ENCODE results near the gene HSPA1A. TPM values are rescaled to one million over a fixed set of nuclear protein-coding genes. Genes with fewer than 3 reads are reported as not detected.
"Not testable (repeated sequence)": the region's sequence is repeated elsewhere in the genome, so short reads cannot be mapped to it uniquely, and the experiment has no call there.

The HSPA1A gene
- total and polyA plus RNA-seq, 7 donors = 37.1 to 940 (median 242) TPM

DNA sequence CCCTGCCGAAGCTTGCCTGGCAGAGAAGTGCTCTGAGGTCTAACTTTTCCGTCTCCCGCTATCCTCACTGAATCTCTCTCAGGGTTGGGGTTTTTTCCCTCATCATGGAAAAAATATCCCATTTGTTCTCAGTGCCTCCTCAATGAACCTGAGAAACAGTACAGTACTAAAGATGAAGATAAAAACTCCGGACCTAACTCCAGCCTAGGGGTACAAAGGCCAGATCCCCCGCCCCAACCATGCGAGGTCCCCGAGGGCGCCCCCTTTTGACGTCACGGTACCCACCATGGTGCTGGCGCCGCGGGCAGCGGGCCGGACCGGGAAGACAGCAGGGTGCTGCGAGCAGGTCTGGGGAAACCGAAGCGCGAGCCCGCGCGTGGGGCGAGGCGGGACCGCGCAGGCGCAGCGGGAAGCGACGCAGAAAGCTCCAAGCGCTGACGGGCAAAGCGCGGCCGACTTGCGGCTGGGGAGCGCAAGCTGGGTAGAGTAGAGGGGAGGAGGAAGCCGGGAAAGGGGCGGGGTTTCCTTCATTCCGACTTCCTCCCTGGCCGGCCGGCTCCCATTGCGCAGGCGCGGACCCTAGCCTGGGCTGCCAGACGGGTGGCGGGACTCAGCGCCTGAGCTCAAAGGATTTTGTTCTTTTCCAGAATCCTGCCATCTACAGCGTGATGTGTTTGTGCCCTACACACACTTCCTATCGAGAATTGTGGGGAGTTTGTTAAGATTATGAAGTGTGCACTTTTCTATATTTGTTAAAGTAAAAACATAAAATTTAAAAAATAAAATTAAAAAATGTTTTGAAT, 8.7 kb upstream of the HSPA1A start, which contains the start of gene LSM2:
Gene LSM2 (minus strand): TSS at position 497 of the 803 bp plus-strand sequence. CDS start 209 bp downstream, at position 288.
- DNase-seq (peak; percentile 98 to 99), ATAC-seq (peak; percentile 98 to 99 (median 98))
- Histone ChIP-seq H3K36me3 (ENCODE audit: insufficient read depth in 1 of 2, low read depth in 1 of 2) (peaks cover 0 to 35% of the 10 kb centered on the region in 2 donors), H3K9me3 (no peaks in the 10 kb centered on the region), H3K27me3 (ENCODE audit: insufficient read depth in 3 of 3, low read length in 2 of 3) (no peaks in the 10 kb centered on the region), H3K4me1 (peaks cover 13% of the 10 kb centered on the region), H3K4me3 (peak within 1 kb of the TSS; percentile 68), H3K27ac (peak within 1 kb of the TSS; percentile 86)
- TF ChIP-seq, protein P1, sequence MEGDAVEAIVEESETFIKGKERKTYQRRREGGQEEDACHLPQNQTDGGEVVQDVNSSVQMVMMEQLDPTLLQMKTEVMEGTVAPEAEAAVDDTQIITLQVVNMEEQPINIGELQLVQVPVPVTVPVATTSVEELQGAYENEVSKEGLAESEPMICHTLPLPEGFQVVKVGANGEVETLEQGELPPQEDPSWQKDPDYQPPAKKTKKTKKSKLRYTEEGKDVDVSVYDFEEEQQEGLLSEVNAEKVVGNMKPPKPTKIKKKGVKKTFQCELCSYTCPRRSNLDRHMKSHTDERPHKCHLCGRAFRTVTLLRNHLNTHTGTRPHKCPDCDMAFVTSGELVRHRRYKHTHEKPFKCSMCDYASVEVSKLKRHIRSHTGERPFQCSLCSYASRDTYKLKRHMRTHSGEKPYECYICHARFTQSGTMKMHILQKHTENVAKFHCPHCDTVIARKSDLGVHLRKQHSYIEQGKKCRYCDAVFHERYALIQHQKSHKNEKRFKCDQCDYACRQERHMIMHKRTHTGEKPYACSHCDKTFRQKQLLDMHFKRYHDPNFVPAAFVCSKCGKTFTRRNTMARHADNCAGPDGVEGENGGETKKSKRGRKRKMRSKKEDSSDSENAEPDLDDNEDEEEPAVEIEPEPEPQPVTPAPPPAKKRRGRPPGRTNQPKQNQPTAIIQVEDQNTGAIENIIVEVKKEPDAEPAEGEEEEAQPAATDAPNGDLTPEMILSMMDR (IDR thresholded peaks at IDR 0.05) = peak; percentile 19
- WGBS, 3 donors = 0 to 1% (median 0%) methylated on average over 49 to 51 of the region's 51 CpGs
- intact Hi-C loops (cut with DNase I) = no loop called here

DNA sequence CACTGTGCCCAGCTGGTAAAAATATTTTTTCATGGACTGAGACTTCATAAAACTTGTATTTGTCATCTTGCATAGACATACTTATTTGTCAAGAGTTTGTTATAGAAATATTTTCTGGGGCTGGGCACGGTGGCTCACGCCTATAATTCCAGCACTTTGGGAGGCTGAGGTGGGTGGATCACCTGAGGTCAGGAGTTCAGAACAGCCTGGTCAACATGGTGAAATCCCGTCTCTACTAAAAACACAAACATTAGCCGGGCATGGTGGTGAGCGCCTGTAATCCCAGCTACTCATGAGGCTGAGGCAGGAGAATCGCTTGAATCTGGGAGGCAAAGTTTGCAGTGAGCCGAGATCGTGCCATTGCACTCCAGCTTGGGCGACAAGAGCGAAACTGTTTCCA, 6.7 kb upstream of the HSPA1A start:
- not testable (repeated sequence) for DNase-seq
- WGBS, 3 donors = 90% methylated on average over 10 of the region's 10 CpGs

DNA sequence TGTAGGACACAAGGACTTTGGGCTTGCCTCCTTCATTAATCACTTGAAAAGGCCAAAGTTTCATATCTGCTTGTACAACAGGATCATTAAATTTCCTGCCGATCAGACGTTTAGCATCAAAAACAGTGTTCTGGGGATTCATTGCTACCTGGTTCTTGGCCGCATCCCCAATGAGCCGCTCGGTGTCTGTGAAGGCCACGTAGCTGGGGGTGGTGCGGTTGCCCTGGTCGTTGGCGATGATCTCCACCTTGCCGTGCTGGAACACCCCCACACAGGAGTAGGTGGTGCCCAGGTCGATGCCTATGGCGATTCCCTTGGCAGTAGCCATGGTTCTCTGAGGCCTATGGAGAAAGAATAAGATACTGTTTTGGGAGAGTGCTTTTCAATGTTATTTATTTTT, 3.7 kb upstream of the HSPA1A start:
- DNase-seq (no peak), ATAC-seq (no peak)
- H3K27me3 ChIP-seq (ENCODE audit: insufficient read depth in 3 of 3, low read length in 2 of 3) = no peaks in the 10 kb centered on the region
- H3K9me3 ChIP-seq = no peaks in the 10 kb centered on the region
- peaks cover 0 to 8% of the 10 kb centered on the region in 2 donors for H3K36me3 ChIP-seq (ENCODE audit: insufficient read depth in 1 of 2, low read depth in 1 of 2)
- intact Hi-C loops (cut with DNase I) = loop anchor here in 1 of 2 donors (10.0 kb wide), 1 partner anchor 1163 kb away; no protein-coding TSS in a partner anchor
- peaks cover 17% of the 10 kb centered on the region for H3K4me1 ChIP-seq
- 92 to 94% (median 93%) methylated on average over 12 of the region's 12 CpGs for WGBS, 3 donors
- TF ChIP-seq, protein P1 (IDR thresholded peaks at IDR 0.05) = no peak
- no peak overlapping the region for H3K27ac ChIP-seq
- H3K4me3 ChIP-seq = no peak overlapping the region

More for the DNA sequence above, 6.7 kb upstream of the HSPA1A start:
- ATAC-seq; H3K9me3 ChIP-seq; H3K27me3 ChIP-seq (ENCODE audit: insufficient read depth in 3 of 3, low read length in 2 of 3); H3K27ac ChIP-seq; intact Hi-C loops (cut with DNase I); H3K4me3 ChIP-seq: not testable (repeated sequence)
- Histone ChIP-seq H3K4me1 (peaks cover 21% of the 10 kb centered on the region), H3K36me3 (ENCODE audit: insufficient read depth in 1 of 2, low read depth in 1 of 2) (peaks cover 0 to 17% of the 10 kb centered on the region in 2 donors)

DNA sequence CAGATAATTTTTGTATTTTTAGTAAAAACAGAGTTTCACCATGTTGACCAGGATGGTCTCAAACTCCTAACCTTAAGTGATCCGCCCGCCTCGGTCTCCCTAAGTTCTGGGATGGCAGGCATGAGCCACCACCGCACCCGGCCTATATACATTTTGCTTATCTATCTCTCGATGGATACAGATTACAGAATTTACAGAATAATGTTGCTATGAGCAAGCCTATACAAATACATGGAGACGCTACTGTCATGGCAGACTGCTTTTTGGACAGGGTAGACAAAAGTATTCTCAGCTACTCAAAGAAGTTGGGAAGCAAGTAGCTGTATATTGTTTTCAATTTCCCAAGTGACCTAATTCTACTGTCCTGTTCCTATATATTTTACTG, 1.9 kb upstream of the HSPA1A start:
- intact Hi-C loops (cut with DNase I) = loop anchor here in 1 of 2 donors (10.0 kb wide), 1 partner anchor 1161 kb away; no protein-coding TSS in a partner anchor
- no peaks in the 10 kb centered on the region for H3K9me3 ChIP-seq
- peak overlapping the region; percentile 88 for H3K27ac ChIP-seq
- ATAC-seq (no peak), DNase-seq (no peak)
- peaks cover 0 to 8% of the 10 kb centered on the region in 2 donors for H3K36me3 ChIP-seq (ENCODE audit: insufficient read depth in 1 of 2, low read depth in 1 of 2)
- peak overlapping the region; percentile 76 for H3K4me3 ChIP-seq
- peaks cover 14% of the 10 kb centered on the region for H3K4me1 ChIP-seq
- H3K27me3 ChIP-seq (ENCODE audit: insufficient read depth in 3 of 3, low read length in 2 of 3) = no peaks in the 10 kb centered on the region
- TF ChIP-seq, protein P1 (IDR thresholded peaks at IDR 0.05) = no peak
- WGBS, 3 donors = 96 to 99% (median 97%) methylated on average over 7 of the region's 7 CpGs

DNA sequence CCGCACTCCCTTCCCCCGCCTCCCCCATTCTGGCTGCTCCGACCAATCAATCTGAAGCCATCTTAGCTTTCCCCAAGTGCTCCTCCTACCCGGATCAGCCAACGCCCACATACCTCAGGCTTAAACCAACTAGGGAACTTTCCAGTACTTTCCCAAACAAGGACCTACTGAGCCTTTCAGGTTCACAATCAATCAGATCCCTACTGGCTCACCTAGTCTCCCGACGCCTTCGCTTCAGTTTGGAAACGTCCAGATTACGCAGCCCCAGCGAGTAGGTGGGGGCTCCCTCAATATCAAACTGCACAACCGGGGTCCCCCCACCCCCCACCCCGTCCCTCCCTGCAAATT, 692 bp upstream of the HSPA1A start:
- Histone ChIP-seq H3K27me3 (ENCODE audit: insufficient read depth in 3 of 3, low read length in 2 of 3) (no peaks in the 10 kb centered on the region), H3K36me3 (ENCODE audit: insufficient read depth in 1 of 2, low read depth in 1 of 2) (peaks cover 0 to 7% of the 10 kb centered on the region in 2 donors), H3K27ac (peak overlapping the region; percentile 88), H3K9me3 (no peaks in the 10 kb centered on the region), H3K4me3 (peak overlapping the region; percentile 76), H3K4me1 (peaks cover 21% of the 10 kb centered on the region)
- DNase-seq (peak; percentile 95 to 97), ATAC-seq (peak; percentile 74 to 82 (median 78))
- WGBS, 3 donors = 0% methylated on average over 13 of the region's 13 CpGs
- intact Hi-C loops (cut with DNase I) = loop anchor here in 1 of 2 donors (10.0 kb wide), 1 partner anchor 1160 kb away; no protein-coding TSS in a partner anchor
- TF ChIP-seq, protein P1 (IDR thresholded peaks at IDR 0.05) = no peak

DNA sequence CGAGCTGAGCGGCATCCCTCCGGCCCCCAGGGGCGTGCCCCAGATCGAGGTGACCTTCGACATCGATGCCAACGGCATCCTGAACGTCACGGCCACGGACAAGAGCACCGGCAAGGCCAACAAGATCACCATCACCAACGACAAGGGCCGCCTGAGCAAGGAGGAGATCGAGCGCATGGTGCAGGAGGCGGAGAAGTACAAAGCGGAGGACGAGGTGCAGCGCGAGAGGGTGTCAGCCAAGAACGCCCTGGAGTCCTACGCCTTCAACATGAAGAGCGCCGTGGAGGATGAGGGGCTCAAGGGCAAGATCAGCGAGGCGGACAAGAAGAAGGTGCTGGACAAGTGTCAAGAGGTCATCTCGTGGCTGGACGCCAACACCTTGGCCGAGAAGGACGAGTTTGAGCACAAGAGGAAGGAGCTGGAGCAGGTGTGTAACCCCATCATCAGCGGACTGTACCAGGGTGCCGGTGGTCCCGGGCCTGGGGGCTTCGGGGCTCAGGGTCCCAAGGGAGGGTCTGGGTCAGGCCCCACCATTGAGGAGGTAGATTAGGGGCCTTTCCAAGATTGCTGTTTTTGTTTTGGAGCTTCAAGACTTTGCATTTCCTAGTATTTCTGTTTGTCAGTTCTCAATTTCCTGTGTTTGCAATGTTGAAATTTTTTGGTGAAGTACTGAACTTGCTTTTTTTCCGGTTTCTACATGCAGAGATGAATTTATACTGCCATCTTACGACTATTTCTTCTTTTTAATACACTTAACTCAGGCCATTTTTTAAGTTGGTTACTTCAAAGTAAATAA, 2.0 kb downstream of the HSPA1A start:
- intact Hi-C loops (cut with DNase I) = loop anchor here in 1 of 2 donors (10.0 kb wide), 1 partner anchor 1157 kb away; no protein-coding TSS in a partner anchor
- 9 to 23% (median 19%) methylated on average over 12 to 14 of the region's 37 CpGs for WGBS, 3 donors
- H3K4me3 ChIP-seq = peak overlapping the region; percentile 73
- H3K4me1 ChIP-seq = peaks cover 38% of the 10 kb centered on the region
- H3K36me3 ChIP-seq (ENCODE audit: insufficient read depth in 1 of 2, low read depth in 1 of 2); ATAC-seq; H3K9me3 ChIP-seq; H3K27me3 ChIP-seq (ENCODE audit: insufficient read depth in 3 of 3, low read length in 2 of 3): not testable (repeated sequence)
- peak overlapping the region; percentile 91 for H3K27ac ChIP-seq
- peak in 1 of 2 donors; percentile 65 for DNase-seq
